Stimulated activated CD8-positive, alpha-beta memory T cell treated with anti-CD3 and anti-CD28 coated beads, Interleukin-15, amount 100 ng/mL, for 1 hour (primary cell): Measurements from ENCODE around the gene ZXDC.

Source experiments
- DNase-seq: peaks from one replicate; pipeline ENCODE4 v3.0.0-alpha.2; 2020; ENCODE audit warnings: low read depth

ZXDC gene

DNA sequence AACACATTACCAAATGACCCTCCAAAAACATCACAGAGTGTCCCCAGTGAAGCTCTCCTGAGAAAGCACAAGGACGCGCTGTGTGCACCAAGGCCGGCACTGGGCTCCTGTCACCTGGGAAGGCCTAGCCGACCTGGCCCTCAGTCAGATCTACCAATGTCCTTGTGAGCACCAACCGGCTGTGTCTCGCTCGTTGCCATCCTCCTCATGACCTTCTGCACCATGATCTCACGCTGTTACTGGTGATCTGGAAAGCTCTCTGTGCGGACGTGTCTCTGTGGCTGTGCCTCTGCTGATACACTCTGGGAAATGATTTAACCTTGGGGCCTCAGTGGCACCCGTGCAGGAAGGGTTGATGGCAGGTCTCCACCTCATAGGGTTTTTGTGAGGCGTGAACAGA, 24.2 kb downstream of the ZXDC start:
- DNase-seq: no peak

DNA sequence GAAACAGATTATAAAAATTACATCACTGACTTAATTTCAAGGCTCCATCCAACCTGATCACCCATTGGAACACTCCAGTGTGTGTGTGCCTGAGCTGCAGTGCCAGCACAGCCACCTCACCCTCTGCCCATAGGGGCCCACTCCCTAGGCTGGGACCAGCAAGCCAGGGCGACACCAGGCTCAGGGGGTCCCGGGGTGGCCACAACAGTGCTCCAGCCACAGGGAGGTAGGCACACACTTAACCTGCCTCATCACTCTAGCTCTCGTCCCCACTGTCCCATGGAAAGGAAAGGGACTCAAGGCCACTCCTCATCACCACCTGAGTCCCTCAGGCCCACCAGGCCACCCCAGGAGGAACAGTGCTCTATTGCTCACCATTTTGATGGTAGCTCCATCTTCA, 24.9 kb downstream of the ZXDC start:
- DNase-seq: no peak

DNA sequence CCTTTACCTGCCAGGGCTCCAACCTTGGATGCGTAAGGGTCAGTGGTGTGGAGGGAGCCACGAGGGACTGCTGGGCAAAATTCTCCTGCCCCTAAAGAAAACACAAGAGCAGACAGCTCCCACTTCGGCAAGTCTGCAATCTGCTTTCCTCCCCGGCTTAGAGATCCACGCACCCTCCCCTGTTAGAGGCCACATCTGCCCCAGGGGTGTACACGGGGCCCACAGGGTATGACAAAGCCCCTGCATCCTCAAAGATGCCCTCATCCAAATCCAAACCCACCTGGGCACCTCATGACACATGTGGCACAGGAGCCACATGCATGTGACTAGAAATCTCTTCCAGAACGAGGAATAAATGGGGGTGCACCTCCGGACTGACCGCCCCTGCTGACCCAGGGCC, 25.5 kb downstream of the ZXDC start:
- DNase-seq: no peak

- DNase-seq: no peak
Measured at GRCh38 chr3:126449621-126450051, 26.1 kb downstream of the ZXDC start.

DNA sequence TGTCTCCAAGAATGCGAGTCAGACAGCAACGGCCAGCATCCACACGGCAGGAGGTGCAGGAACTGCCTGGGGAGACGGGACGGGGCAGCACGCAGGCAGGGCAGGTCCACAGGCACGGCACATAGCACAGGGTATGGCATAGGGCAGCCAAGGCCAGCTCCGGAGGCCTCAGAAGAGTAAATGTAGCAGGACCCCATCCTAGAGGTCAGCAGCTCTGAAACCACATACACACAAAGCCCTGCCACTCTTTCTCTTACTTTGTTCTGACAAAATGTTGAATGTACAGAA, 26.9 kb downstream of the ZXDC start:
- DNase-seq: no peak

DNA sequence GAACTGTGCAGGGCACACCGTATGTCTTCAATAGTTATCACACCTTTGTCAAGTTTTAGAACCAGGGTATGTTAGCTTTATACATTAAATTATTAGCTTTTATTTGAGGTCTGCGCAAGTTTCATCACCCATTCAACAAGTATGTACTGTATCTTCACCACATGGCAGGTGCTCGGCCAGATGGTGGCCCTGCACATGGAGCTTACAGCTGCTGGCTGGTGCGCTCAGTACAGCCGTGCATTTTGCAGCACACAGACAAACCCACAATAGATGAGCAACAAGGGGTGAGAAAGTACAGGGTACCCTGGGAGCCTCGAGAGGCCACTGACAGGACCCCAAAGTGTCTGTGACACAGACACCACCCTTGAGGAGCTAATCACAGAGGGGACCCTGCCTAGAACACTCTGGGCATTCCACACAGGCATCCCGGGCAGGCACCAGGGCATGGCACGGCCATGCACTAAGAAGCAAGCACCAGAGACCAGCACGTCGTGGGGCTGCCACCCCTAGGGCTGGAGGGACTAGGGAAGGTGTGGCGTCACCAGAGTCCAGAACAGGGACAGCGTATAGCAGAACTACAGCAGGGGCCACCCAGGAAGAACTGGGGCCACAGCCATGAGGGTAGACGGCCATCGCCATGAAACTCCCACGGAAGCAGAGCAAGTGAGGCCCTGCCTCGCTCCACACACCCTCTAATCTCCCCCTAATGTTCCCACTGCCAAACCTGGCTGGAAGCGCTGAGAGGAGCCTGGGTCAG, 27.4 kb downstream of the ZXDC start:
- DNase-seq: no peak

GRCh38 chr3:126447456-126448106, 28.1 kb downstream of the ZXDC start:
- no peak for DNase-seq

- no peak for DNase-seq
Measured at GRCh38 chr3:126446791-126447190, 28.9 kb downstream of the ZXDC start.

DNA sequence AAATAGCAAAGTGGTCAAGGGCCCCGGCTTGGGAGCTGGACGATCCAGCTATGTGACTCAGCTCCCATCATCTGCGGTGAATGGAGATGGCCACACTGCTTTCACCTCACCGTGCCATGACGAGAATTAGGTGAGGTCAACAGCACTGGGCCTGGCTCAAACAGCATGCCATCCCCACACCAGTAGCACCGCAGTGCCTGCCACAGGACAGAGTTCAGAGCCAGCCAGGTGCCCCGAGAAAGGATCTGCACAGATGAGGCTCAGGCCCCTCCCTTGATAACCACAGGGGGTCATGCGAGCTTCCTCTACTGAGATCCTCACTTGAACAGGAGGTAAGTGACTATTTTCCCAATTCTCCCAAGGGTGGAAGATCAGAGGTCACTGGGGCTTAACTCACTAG, 29.4 kb downstream of the ZXDC start:
- no peak for DNase-seq

DNA sequence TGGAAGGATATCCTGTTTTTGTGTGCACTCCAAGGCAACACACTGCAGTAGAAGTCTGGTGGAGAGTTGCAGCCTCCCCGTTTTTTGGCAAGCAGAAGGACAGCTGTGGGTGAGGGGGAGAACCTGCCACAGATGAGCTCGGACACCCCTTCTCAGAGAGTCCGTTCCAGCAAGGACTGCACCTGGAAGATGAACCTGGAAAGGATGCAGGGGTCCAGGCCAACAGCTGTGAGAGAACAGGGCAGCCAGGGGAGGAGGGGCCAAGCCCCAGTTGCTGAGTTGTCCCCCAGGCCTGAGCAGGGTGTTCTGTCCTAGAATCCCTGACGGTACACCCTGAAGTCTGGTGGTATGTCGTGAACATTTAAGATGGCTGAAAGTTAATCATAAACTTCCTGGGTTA, 30.2 kb downstream of the ZXDC start:
- no peak for DNase-seq

DNA sequence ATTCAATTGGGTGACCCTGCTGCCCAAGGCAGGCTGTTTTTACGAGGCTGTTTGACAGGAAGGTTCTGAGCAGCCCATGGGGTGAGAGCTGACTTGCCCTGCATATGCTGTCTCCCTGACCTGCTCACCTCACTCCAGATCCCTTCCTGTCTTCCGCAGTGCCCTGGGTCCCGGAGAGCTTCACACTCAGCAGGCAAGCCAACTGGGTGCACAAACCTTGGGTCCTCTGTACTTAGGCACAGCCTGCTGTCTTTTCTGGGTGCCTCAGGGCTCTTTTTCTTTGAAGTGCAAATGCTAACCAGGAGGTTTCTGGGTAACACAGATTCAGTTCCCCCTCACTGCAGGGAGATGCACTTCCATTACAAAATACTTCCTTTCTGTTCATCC, 32.8 kb downstream of the ZXDC start:
- DNase-seq: no peak

- no peak for DNase-seq
Measured at GRCh38 chr3:126442094-126442855, 33.4 kb downstream of the ZXDC start.

- DNase-seq: no peak
Measured at GRCh38 chr3:126441256-126441880, 34.3 kb downstream of the ZXDC start.

- no peak for DNase-seq
Measured at GRCh38 chr3:126440709-126440995, 35.0 kb downstream of the ZXDC start.

DNA sequence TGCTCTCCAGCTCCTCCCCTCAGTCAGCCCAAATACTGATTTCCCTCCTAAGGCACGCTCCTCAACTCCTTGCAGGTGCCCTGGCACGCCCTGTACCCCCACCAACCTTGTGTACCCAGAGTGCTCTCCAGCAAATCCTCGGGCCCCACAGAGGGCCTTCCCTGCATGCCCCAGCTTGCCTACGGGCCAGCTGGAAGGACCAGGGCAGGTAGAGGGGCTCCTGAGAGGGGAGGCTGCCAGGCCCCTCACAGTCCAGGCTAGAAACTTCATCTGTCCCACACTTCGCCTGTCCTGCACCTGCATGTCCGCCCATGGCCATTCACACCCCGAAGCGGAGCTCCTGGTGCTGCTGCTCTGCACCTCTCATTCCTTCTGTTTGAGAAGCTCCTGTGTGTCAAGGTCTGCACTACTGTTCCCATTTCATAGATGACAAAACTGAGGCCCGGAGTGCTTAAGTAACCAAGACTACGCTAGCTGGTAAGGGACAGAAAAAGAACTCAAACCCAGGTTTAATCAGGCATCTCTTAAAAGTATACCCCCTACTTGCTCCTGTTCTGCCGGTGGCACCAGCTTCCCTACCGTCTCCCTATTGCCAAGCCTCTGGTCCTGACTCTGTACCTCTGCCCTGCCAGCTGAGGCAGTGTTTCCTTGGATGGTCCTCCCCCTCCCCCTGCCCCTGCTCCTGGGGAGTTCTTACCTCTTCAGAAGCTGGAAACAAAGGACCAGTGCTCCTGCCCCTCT, 35.6 kb downstream of the ZXDC start:
- DNase-seq: no peak

- DNase-seq: no peak
Measured at GRCh38 chr3:126439346-126439967, 36.2 kb downstream of the ZXDC start.

- no peak for DNase-seq
Measured at GRCh38 chr3:126438746-126439145, 36.9 kb downstream of the ZXDC start.

DNA sequence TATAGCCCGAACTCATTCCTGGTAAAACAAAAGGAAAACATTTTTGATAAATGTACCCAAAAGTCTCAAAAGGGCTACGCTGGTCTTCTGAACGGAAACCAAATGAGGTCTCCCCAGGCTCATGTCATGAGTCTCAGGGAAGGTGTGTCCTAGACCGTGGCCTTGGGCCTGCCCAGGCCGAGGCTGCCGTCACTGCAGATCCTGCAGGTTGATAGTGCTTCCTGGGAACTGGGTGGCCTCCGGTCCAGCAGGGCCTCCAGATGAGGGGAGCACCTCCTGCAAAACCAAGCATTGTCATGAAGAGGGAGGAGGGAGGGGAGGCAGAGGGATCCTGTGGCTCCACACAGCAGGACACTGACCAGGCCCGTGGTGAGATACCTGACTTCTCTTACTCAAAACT, 37.5 kb downstream of the ZXDC start:
- DNase-seq: no peak

- no peak for DNase-seq
Measured at GRCh38 chr3:126436826-126437717, 38.6 kb downstream of the ZXDC start.

GRCh38 chr3:126435456-126436315, 40.0 kb downstream of the ZXDC start:
- no peak for DNase-seq
